ENCODE results near the gene ATG16L1.

Gene ATG16L1

DNA sequence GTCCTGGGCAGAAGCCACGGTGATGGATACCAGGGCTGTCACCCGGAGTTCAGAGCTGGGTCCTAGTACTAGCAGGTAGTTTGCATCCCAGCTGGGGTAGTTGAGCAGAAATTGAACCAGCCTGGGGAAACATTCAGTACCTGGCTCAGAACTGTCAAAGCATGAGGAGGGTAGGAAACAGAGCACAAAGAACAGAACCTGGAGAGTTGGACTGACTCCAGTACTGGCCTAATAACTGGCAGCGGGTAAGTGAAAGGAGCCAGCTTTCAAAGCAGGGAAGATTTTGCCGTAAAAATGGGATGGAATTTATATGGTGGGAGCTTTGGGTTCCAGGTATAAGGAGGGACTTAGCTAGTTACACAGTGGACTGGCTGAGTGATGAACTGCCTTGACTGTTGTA, 23.8 kb downstream of the ATG16L1 start:
- DNase-seq (ENCODE audit: insufficient read length, low spot score) (no peak), FAIRE-seq (no peak)
- TF ChIP-seq POLR2A (IDR thresholded peaks at IDR 0.05; ENCODE audit: low read depth, low read length), result no peak

DNA sequence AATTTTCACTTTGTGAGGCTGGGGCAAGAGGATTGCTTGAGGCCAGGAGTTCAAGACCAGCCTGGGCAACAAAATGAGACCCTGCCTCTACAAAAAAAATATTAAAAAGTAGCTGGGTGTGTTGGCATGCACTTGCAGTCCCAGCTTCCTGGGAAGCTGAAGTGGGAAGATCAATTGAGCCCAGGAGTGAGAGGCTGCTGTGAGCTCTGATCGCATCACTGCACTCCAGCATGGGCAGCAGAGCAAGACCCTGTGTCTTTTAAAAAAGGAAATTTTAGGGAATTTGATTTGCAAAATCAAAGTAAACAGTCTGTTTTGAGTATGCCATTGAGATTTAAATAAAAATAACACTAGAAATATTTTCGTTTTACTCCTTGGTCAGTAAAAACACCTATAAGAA, 27.4 kb downstream of the ATG16L1 start:
- FAIRE-seq, result no peak
- no peak for DNase-seq (ENCODE audit: insufficient read length, low spot score)
- TF ChIP-seq POLR2A (IDR thresholded peaks at IDR 0.05; ENCODE audit: low read depth, low read length), result no peak

DNA sequence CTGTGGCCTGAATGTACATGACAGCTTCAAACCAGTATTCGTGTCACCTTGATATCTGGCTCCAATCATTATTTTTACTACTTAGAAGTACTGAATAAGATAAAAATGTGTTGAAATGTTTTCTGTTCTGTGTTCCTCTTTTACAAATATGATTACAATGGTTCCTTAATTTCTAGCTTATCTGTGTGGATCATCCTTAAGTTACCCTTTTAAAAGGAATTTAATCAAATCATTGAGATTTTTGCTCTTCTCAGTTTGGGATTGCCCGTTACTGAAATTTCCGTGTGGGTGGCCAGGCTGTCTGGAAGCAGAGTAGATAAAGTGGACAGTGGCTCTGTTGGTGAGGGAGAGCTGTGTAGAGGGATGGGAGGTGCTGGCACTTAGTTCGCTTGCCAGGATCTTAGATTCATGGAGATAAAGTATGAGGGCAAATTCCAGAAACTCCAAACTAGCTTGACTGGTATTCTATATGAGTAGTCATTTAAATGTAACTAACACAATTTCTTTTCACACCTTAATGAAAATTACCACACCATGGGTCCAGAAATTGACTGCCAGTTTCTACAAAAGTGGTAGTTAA, 28.7 kb downstream of the ATG16L1 start:
- no peak for TF ChIP-seq POLR2A (IDR thresholded peaks at IDR 0.05; ENCODE audit: low read depth, low read length)
- DNase-seq (ENCODE audit: insufficient read length, low spot score) (no peak), FAIRE-seq (no peak)

DNA sequence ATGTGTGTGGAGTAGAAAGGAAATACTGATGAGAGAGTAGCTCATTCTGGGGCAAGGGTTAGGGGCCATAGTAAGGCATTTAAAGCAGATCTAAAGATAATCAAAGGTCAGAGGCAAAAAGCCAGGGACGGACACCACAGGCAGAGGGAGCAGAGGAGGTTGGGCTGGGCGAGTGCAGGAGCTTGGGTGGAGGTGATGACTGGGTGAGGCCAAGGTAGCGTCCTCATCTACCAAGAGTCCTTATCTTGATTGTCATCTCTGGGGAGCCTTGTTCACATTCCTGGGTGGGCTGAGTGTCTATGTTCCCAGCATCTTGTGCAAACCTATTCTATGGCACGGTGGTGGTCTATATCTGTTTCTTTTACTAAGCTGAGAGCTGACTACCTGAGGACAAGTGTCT, 30.1 kb downstream of the ATG16L1 start:
- TF ChIP-seq POLR2A (IDR thresholded peaks at IDR 0.05; ENCODE audit: low read depth, low read length), result no peak
- no peak for DNase-seq (ENCODE audit: insufficient read length, low spot score)
- no peak for FAIRE-seq

DNA sequence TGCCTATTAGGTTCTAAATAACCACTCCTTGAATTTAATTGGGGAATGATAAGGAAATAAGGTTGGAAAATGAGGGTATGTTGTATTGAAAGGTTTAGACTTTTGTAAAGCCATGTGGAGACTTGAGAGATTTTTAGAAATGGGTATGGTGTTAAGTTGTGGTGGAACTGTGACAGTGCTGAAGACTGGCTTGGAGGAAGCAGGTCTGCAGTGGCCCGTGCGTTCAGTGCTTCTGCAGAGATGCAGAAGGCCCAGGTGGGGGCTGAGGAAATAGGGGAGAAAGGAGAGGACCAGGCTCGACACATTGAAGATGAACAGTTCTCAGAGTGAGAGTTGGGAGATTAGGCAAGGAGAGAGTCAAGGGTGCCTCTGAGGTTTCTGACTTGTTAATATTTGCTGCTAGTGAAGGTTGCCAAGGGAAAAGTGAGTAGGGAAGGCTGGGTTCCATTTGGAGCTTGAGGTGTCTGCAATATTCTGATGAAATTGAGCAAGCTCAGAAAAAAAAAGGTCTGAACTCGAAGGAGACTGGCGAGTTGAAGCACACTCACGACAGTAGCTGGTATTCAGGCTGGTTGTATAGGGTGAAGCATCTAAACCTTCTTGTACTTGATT, 30.6 kb downstream of the ATG16L1 start:
- FAIRE-seq (no peak), DNase-seq (ENCODE audit: insufficient read length, low spot score) (no peak)
- no peak for TF ChIP-seq POLR2A (IDR thresholded peaks at IDR 0.05; ENCODE audit: low read depth, low read length)

DNA sequence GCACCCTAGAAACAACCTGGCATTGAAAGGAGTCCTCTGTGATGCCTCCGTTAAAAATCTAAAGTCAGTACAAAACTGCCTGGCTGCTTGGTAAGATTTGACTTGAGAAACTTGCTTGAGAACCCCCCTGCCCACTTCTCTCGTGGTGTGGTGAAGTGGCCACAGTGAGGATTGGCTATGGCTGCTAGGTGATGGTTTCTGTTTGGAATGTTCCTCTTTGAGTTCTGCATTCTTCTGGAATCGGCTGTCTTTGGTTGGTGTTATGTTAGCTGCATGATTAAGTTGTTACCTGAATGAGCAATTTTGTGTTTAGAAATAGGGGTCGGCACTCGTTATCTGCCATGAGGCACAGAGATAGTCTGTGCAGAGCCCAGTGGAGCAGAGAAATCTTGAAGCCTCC, 34.4 kb downstream of the ATG16L1 start:
- no peak for TF ChIP-seq POLR2A (IDR thresholded peaks at IDR 0.05; ENCODE audit: low read depth, low read length)
- DNase-seq (ENCODE audit: insufficient read length, low spot score) (no peak), FAIRE-seq (no peak)

DNA sequence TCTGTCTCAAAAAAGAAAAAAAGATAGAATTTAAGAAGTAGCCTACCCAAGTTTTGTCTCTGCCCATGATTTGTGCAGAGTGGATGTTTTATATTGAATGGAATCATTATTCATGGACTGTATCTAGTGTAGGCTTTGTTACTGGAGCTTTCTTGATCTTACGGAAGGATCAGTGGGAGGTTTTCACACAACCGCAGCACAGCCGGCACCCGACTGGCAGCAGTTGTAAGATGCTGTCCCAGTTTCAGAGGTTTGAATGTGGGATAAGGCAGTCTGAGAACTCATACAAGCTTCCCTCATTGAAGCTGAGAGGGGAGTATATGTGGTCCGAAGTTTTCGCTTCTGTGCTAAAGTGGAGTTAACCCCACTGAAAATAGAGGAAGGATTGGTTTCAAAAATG, 36.4 kb downstream of the ATG16L1 start:
- DNase-seq (ENCODE audit: insufficient read length, low spot score) (no peak), FAIRE-seq (no peak)
- no peak for TF ChIP-seq POLR2A (IDR thresholded peaks at IDR 0.05; ENCODE audit: low read depth, low read length)

DNA sequence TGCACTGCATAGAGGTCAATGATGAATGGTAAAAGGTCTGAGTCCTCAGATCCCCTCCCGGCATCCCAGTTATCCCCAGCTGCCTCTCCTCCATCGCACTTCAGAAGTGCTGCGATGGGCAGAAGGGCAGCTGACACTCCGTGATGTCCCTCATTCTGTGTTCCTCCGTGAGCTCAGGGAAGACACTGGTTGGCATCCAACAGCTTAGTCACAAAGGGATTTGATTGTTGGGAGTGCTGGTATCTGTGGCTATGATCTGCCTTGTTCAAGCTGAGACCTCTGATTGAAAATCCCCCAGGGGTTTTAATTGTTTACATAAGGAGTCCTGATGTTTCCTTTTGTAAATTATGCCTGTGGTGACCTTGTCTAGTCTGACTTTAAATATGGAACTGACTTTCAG, 37.2 kb downstream of the ATG16L1 start:
- DNase-seq (ENCODE audit: insufficient read length, low spot score) (no peak), FAIRE-seq (no peak)
- TF ChIP-seq POLR2A (IDR thresholded peaks at IDR 0.05; ENCODE audit: low read depth, low read length), result no peak

DNA sequence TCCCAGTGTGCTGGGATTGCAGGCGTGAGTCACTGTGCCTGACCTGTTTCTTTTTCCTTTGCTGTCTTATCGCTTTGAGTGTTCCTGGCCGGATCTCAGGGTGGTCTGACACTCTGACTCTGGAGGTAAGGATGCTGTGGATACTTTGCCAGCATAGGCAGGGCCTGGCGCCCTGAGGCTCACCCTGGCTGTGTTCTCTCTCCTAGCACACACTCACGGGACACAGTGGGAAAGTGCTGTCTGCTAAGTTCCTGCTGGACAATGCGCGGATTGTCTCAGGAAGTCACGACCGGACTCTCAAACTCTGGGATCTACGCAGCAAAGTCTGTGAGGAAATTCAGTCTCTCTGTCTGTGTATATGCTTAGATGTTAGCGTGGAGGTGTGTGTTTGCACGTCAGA, 38.2 kb downstream of the ATG16L1 start:
- FAIRE-seq (no peak), DNase-seq (ENCODE audit: insufficient read length, low spot score) (no peak)
- TF ChIP-seq POLR2A (IDR thresholded peaks at IDR 0.05; ENCODE audit: low read depth, low read length), result no peak

DNA sequence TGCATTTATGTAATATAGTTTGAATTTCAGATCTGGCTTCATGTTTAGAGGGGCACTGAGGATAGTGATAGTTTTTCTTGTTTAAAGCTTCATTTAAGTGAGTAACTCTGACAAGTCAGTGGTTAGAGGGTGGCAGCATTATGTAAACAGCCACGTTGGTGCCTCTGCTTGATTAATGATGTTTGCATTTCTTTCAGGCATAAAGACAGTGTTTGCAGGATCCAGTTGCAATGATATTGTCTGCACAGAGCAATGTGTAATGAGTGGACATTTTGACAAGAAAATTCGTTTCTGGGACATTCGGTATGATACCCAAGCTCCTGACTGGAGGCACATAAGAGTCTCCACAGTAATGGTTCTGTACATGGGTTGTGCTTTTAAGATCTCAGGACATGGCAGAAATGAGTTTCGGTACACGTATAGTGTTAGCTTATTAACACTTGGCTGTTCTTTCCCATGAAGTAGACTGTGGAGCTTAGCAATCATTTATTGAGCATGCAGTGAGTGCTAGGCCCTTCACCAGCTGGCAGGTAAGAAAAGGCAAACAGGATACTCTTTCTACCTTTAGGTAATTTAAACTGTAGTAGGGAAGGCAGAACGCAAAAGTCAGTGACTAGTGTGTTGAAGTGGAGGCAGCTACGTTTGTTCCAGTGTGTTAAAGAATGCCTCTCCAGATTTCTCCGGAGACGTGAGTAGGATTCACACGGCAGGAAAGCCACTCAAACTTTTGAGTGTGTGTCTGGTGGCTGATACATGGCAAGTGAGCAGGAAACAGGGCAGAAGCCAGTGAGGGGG, 38.8 kb downstream of the ATG16L1 start:
- no peak for FAIRE-seq
- DNase-seq (ENCODE audit: insufficient read length, low spot score), result no peak

DNA sequence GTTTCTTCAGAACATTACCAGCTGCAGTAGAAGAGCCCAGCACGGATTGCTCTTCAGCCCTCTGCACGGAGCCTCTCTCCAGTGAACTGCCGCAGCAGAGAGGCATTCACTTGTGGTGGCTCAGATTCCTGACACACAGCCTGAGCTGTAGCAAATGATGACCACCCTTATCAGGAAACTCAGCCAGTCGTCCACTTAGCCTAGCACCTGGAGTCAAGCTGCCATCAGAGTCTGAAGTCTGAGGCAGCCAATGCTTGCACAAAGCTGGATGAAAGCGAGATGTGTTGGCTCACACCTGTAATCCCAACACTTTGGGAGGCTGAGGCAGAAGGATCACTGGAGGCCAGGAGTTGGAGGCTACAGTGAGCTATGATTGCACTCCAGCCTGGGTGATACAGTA, 44.4 kb downstream of the ATG16L1 start:
- DNase-seq (ENCODE audit: insufficient read length, low spot score) (no peak), FAIRE-seq (no peak)
- no peak for TF ChIP-seq POLR2A (IDR thresholded peaks at IDR 0.05; ENCODE audit: low read depth, low read length)

More for the DNA sequence above, 38.8 kb downstream of the ATG16L1 start:
- TF ChIP-seq POLR2A (IDR thresholded peaks at IDR 0.05; ENCODE audit: low read depth, low read length), result no peak

DNA sequence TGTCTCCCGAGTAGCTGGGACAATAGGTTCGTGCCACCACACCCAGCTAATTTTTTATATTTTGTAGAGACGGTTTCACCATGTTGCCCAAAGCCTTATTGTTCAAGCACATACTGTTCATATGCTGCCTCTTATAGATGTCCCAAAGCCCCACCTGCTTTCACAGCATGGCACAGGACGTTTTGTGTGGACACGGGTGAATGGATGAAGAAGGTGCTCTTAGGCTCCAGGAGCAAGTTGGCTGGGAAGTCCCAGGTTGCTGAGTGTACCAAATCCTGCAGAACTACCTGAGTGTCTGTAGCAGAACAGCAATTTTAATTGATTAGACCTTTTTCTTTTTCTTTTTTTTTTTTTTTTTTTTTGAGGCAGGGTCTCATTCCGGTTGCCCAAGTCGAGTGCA, 45.6 kb downstream of the ATG16L1 start:
- DNase-seq (ENCODE audit: insufficient read length, low spot score) (no peak), FAIRE-seq (no peak)
- no peak for TF ChIP-seq POLR2A (IDR thresholded peaks at IDR 0.05; ENCODE audit: low read depth, low read length)

DNA sequence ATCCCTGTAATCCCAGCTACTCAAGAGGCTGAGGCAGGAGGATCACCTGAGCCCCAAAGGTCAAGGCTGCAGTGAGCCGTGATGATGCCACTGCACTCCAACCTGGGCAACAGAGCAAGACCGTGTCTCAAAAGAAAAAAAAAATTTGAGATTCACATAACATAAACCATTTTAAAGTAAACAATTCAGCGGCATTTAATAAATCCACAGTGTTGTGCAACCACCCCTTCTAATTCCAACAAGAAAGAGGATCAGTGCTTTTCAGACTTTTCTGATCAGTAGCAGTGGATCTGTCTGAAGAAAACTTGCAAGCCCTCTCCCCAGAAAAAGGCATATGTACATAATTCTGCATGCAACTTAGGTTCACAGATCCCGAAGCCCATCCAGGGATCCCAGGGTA, 48.9 kb downstream of the ATG16L1 start:
- TF ChIP-seq POLR2A (IDR thresholded peaks at IDR 0.05; ENCODE audit: low read depth, low read length), result no peak
- DNase-seq (ENCODE audit: insufficient read length, low spot score) (no peak), FAIRE-seq (no peak)

DNA sequence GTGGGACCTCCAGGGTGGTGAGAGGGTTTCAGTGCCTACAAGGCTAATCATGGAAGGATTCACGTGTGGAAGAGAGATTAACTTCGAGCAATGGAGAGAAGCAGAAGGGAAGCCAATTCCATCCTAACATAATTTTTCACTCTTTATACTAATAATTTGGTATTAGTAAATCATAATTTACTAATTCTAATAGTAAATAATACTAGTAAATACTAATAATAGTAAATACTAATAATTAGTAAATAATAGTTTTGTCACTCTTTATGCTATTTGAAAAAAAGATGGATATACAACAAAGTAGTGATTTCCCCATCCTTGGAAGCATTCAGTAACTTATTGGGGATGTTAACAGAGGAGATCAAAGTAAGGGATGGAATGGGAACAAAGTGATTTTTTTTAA, 49.8 kb downstream of the ATG16L1 start:
- DNase-seq (ENCODE audit: insufficient read length, low spot score) (no peak), FAIRE-seq (no peak)
- TF ChIP-seq POLR2A (IDR thresholded peaks at IDR 0.05; ENCODE audit: low read depth, low read length), result no peak

DNA sequence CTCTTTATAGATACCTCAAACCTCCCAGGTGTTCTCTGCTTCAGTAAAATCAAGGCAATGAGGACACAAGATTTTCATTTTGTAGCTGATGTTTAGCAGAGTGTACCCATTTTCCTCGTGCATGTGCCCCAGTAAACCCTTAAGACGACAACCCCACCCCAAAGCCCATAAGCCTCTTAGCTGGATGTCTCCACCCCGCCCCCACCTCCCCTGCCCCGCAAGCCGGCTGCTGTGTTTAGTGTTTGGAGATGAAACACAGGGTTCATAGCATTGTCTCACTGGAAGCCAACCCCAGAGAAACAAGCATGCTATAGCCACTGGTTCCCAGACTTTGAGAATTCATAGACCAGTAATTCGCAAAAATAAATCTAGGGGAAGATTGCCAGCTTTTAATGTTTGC, 50.3 kb downstream of the ATG16L1 start:
- no peak for FAIRE-seq
- TF ChIP-seq POLR2A (IDR thresholded peaks at IDR 0.05; ENCODE audit: low read depth, low read length), result no peak
- no peak for DNase-seq (ENCODE audit: insufficient read length, low spot score)

Measured in H54 (cell line).